ENCODE measurements around the gene SORCS2.
"Not testable (repeated sequence)": the region's sequence is repeated elsewhere in the genome, so short reads cannot be mapped to it uniquely, and the experiment has no call there.

- TF ChIP-seq CTCF (conservative IDR thresholded peaks at IDR 0.05; ENCODE audit: low read depth, low read length); EZH2 (IDR thresholded peaks at IDR 0.05; ENCODE audit: borderline replicate concordance, low read depth, low read length, poor library complexity, severe bottlenecking): not testable (repeated sequence)
Observed at GRCh38 chr4:7452802-7453201, 260.5 kb downstream of the SORCS2 start.

All from A673 (cell line).